Left renal cortex interstitium (tissue), 4 donors: Measurements from ENCODE around the gene CNTRL. TPM values are rescaled to one million over a fixed set of nuclear protein-coding genes. Genes with fewer than 3 reads are reported as not detected.
"Not testable (repeated sequence)": the region's sequence is repeated elsewhere in the genome, so short reads cannot be mapped to it uniquely, and the experiment has no call there.

Source experiments
- DNase-seq, 4 donors: peaks; one replicate each; pipeline ENCODE4 v3.0.0-alpha.2; 2013; ENCODE audit warnings: low read depth in 4 of 4, low spot score in 2 of 4, missing footprints in 1 of 4
- polyA plus RNA-seq, 4 donors: library from polyadenylated mRNA; unstranded; fragments of 120-200 nt; gene quantifications; one replicate each; pipeline ENCODE4 v1.2.1, GENCODE V29; 2013; ENCODE audit not compliant: insufficient read length in 4 of 4

The CNTRL gene
- polyA plus RNA-seq, 4 donors: 28.2 to 38.3 (median 35.8) TPM

DNA sequence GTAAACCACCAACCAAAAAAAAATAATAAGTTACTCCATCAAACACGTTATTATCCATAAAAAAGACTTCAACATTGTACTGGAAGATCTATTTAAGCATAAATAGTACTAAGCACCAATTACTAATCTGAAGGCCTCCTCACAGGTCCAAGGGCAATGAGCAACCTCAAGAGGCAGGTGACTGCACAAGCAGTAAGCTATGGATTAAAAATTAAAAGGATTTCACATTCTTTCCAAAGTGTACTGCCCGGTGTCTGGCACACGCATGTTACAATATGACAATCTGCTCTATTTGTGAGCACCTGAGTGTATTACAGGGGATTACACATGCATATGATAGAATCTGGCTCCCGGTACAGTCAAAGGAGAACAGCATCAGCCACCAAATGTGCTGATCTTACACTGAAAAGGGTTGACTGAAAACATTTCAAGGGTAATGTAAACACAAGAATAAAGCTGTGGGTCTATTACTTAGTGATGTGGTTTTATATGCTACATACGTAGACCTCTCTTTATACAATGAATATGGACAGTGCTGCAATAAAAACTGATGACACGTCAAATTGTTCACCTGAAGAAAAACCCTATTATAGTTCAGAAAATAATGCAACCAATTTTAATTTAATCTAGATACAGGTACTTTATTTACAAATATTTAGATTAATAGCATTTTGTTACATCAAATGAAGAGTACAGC is 104.1 kb downstream of the CNTRL start:
- no peak for DNase-seq

DNA sequence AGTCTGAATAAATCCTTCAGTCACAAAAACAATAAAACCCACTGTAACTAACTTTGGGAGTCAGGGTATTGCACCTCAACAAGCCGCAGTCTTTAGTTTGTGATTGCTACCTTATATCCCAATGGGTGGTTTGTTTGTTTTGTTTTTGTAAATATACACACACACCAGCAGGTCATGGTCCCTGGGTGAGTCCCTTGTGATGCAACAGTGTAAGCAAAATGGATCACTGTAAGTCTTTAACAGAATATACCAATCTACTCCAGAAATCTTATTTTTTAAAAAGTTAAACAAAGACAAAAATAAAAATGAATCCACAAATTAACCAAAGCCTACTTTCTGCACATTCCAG is 104.6 kb downstream of the CNTRL start:
- DNase-seq: not testable (repeated sequence)

DNA sequence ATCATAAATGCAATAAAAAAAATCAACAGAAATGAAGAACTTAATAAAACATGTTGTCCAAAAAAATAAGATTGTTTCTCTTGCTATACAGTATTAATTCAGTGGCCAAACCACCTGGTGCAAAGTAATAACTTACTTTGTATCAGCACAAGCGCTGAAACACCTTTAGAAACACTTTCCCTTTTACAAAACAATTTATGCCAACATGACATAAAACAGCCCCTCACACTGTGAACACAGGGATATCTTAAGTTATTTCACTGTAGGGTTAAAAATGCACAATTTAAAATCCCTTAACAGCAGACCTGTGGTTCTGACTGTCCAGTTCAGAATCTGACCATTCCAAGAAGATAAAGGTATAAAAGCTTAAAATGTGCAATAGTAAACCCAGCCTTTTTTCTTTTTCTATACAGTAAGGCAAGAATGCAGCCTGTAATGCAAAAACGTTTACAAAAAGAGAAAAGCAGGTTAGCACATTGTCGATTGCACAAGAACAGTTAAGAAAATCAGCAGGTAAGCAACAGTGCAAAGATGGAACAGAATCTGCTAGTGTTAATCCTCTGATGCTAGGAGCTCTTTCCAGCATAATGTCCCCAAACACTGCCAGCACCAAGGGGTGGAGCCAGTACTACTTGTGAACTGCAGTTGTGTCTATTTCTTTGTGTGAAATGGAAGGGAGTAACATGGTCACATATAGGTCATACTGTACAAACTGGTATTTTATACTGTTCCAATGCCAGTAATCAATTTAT is 105.4 kb downstream of the CNTRL start:
- DNase-seq: no peak

DNA sequence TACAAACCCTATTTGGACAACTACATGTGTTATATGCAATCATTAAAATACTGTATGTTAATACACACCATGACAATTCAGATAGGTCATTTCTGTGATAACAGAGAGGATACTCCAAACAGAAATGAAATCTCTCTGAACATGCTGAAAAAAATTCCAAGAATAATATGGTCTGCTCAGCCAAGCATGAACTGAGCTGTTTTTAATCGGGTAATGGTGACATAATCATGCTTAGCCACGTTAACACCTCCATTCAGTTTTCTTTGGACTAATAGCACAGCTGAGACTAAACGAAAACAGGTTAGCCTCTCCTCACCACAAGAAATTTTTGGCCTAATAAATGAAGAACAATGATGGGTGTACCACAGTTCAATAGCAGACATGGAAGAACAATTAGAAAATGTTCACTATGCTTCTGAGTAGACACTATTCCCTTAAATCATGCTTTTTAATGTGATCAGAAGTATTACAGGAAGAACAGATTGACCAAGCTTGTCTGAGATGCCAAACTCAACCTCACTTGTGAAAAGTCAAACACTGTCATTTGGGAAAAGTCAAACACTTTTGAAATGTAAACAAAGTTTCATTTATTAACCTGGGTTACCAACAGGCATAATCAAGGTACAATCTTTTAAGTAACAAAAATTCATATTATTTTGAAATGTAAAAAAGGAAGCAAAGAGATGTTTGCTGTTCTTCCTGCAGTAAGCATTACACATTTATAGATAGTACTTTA is 107.5 kb downstream of the CNTRL start:
- no peak for DNase-seq

DNA sequence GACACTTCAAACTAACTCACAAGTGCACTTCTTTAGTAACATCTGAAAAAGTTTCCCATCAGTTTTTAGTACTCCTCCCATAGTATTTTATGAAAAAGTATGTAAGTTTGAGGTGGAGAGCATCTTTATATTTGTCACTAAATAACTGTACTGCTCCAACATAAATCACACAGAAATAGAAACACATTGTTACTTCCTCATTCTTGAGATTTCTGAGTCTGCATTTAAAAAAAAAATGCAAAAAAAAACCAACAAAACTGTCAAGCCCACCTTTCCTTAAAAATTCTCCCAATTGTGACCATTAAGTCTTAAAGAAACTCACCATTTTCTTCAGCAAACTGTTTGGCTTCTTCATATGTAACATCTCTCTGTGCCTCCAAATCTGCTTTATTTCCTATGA is 108.2 kb downstream of the CNTRL start:
- no peak for DNase-seq

DNA sequence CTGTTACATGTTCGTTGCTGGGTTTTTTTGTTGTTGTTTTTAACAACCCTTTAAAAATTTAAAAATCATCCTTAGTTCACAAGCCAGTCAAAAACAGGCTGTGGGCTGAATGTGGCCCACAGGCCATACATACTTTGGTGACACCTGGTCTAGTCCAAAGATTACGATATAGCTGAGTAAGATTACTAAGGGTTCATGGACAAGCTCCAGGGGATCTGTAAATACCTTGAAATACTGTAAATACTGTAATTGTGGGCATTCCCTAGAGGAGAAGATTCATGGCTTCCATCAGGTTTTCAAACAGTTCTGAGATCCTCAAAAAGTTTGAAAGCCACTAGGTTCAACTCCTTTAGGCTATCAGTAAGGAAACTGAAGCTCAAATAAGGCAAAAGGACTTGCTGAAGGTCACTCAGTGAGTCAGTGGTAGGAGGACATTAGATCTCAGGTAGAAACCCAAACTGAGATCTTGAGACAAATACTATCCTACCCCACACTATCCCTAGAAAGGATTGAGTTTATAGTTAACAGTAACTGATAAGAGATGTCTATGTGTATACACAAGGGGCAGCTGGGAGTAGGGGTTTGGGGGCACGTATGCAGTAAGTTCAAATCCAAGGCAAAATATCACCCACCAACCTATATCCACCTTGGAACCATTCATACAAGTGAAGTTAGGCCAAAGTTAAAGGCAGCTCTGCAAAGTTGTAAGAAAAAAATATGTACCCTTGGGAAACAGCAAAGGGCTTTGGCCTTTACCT is 109.1 kb downstream of the CNTRL start:
- no peak for DNase-seq

DNA sequence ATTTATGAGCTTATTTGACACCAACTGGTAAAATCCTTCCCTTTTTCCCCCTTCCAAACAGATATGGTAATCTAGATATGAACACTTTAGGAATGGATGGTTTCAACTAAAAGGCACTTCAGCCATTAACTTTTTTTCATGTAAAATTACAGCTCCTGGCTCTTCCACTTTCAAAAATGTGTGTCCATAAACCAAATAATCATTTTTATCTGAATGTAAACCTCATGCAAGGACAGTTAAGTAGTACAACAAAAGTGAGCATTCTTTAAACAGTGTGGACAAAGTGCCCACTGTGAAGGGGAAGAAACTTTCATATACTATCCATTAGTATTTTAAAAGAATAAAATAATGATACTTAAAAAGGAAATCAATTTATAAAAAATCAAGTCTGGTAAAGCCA is 109.7 kb downstream of the CNTRL start:
- no peak for DNase-seq

DNA sequence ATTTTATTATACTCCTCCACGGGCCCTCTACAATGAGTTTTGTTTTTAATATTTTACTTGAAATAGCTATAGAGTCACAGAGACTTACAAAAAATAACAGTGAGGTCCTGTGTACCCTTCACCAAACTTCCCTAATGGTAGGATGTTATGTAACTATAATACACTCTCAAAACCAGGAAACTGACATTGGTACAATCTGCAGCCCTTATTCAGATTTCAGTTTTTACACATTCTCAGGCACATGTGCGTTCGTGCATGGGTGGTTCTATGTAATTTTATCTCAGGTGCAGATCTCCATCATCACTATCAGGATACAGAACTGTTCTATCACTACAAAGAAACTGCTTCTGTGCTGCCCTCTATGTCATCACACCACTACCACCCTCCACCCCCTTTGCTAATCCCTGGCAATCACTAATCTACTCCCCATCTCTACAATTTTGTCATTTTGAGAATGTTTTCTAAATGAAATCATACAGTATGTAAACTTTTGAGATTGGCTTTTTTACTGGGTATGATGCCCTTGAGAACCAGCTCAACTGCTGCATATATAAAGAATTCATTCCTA is 110.5 kb downstream of the CNTRL start:
- no peak for DNase-seq

DNA sequence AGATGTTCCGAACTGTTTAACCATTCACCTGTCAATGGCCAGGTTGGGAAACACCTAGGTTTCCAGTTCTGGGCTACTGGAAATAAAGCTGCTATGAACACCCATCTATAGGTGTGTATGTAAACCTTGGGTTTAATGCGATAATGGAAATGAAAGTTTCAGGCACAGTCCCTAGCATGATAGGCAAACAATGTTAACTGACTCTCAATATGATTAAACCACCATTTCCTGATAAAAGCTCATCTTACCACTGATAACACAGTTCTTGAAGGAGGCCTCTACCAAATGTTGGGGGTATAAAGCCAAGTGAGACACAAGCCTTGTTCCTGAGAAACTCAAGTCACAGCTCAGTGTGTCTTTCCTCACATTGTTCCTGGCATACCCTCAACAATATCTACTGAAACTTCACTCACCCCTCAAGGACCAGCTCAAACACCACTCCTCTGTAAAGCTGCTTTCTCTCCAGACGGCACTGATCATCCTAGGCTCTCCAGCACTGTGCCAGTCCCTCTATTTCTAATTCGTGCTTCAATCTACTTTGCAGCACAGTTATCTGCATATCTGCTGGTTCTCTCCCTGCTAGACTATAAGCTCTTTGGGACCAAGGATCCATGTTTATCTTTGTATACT is 111.1 kb downstream of the CNTRL start:
- DNase-seq: no peak

DNA sequence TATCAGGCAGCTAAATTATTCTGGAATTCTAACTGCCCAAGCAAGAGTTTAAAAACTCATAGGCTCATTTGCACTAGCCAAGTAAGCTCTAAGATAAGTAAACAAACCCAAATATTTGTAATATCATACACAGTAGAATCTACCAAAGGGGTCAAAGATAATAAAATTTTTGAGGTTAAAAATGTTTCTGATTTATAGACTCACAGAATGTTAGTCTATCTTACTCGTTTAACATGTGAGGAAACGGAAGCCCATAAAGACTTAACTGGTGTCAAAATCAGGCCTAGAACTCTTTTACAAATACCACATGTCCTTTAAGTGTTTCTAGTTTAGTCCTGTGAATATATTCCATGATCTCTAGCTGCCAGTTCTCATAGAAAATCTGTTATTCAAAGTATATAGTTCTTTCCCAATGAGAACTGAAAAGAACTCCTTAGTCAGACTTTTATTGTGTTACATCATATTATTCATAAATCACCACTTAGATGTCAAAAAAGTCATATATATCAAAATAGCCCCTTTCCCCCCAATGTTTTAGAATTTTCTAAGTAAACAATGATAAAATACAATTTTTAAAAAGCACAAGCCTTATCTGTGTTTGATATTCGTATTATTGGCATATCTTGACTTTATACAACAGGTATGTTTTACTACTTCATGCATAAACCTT is 113.0 kb downstream of the CNTRL start:
- DNase-seq: no peak

DNA sequence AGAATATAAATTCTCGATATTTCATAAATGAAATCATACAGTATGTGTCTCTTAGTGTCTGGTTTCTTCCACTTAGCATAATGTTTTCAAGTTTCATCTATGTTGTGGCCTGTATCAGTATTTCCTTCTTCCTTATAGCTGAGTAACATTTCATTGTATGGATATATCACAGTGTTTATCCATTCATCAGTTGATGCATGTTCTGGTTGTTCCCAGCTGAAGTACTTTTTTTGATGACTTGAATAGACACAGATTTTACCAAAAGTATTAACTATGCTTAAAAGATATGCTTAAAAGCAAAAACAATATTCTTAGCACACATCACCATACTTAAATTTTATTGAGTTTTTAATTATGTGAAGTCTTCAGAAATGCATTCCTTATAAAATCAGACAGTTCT is 114.3 kb downstream of the CNTRL start:
- no peak for DNase-seq

DNA sequence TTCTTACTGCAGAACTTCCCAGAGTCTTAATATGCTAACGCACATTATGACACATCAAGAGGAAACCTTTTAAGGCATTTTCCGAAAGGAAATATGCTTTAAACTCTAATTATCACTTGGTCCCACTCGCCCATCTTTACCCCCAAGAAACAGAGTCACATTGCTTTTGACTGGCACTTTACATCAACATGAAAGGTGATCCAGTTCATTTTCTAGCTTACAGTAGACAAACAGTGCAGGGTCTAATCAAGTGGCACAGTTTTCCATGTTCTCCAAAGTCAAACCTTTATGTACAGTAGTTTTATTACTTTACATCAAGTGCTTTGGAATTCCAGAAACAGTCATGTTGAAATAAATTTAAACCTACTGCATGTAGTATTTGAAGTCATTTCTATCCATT is 114.9 kb downstream of the CNTRL start:
- DNase-seq: no peak

DNA sequence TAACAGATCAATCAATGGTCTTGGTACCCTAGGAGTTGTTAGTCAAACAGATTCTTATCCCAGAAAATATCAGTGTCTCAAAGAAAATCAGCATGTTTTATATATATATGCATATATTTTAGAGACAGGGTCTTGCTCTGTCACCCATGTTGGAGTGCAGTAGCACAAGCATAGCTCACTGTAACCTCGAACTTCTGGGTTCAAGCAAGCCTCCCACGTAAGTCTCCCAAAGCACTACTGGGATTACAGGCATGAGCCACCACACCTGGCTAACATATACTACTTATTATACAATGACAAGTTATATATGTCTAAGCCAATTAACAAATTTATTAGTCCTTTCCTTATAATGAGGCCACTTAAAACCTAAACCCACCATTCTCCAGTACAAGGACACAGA is 116.5 kb downstream of the CNTRL start:
- no peak for DNase-seq

DNA sequence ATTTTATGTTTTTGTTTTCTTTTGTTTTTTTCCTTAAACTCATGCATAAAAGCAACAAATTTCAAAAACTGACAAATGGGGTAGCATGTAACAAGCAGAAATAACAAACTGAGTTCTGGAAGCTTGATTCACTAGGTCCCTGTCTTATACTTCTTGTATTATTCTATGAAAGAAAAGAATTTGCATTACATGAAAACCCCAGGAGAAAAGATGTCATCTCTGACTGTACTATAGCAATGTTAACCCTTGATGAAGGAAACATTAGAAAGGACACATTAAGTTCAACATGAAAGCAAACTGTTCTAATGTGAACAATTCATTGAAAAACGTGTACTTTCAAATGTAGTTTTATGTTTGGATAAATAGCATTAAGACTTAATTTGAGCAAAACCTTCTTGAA is 117.8 kb downstream of the CNTRL start:
- no peak for DNase-seq

DNA sequence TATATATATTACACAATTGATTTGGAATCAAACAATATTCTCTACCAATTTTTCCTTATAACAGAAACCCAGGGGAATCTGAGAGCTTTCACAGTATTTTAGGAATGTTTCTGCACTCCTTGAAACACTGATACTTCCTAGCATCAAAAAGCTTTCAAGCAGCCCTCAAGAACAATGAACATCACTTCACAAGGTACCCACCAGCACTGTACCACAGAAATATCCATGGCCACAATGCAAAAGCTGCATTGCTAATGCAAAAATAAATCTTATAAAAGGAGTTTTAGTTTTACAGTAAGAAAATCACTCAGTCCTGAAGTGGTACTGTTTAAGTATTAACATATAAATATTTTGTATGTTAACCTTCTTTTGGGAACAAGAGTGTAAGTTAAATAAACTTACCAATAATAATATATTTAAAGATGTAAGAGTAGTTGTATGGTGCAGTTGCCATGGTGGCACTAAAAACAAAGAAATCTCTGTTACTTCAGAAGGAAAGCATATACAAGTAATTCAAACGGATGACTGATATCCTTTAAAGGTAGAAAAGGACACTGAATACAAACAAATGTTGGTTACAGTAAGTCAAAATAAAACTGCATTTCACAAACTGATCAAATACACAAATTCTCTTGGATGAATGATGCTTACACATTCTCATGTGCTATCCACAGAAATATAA is 118.3 kb downstream of the CNTRL start:
- DNase-seq: no peak

DNA sequence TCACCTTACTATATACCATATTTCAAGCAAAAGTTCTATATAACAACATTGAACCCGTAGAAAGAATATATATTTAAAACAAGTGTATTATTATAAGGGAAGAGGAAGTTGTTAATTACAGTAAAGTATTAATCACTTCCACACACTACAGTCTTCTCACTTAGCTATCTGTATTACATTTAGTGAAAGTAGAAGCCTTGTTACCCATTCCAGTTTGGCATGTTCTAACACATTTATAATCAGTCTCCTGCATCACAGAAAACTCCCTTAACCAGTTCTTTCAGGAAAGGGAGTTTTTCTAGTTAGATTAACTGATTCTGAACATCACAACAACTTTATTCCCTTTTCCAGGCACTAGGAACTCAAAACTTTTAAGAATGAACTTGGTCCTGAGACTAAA is 120.0 kb downstream of the CNTRL start:
- no peak for DNase-seq

DNA sequence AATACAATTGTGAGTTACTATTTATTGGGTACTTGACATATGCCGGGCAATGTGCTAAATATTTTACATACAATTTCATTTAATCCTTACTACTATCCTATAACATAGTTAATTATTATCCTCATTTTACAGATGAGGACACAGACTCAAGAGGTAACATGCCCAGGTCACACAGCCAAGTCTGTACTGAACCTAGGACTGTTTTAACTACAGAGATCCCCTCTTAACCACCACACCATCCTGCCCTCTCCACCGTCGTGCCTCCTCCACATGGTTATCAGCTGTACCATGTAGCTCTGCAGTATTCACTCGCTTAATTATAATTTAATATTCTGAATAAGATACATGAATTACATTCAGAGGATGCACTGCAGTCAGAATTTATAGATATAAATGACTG is 121.6 kb downstream of the CNTRL start:
- DNase-seq: no peak

DNA sequence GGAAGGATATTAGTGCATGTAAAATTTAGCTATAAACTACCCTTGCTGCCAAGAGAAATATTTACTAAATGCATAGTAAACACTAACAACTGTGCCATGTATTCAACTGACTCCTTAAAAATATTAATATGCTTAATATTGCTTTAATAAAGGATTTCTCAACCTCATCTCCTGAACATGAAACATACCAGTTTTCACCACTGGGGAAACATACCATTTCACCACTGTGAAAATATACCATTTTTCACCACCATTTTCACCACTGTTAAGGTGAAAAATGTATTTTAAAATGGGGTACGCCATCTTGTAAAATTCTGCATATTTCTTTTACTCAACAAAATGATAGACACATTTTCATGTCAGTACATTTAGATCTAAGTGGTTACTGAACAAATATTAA is 122.4 kb downstream of the CNTRL start:
- DNase-seq: no peak

DNA sequence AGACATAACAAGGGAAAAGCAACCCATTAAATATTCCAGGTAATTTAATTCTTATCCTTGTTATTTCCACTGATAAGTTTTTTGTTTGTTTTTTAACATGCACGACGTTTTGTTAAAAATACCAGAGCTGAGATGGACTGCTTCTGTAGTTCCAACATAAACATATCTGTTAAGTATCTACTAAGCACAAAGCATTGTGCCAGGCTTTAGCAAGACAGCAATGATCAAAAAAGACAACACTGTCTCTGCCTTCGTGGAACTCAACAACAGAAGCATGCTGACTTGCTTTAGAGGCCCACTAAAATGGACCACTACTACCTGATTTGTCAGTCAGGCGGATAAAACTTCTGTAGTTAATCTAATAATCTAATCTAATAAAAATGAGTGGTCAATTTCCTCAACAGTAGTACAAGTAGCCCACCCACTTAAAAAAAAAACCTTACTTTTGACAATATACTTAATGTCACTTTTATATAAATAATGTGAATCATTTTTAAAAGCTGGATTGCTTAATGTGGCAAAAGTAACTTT is 123.8 kb downstream of the CNTRL start:
- no peak for DNase-seq
